DMS114 treated with DMSO at 0.1 percent for 48 hours (cell line): ENCODE data around the gene STXBP5.

Experiments
- DNase-seq: peaks from one replicate; lab custom pipeline; 2025; ENCODE audit not compliant: unreplicated experiment; lab: John Stamatoyannopoulos, UW

STXBP5 gene

GRCh38 chr6:147209762-147210449 lies 5.7 kb downstream of the STXBP5 start:
- no peak for DNase-seq

GRCh38 chr6:147211349-147211748 lies 7.1 kb downstream of the STXBP5 start:
- no peak for DNase-seq

DNA sequence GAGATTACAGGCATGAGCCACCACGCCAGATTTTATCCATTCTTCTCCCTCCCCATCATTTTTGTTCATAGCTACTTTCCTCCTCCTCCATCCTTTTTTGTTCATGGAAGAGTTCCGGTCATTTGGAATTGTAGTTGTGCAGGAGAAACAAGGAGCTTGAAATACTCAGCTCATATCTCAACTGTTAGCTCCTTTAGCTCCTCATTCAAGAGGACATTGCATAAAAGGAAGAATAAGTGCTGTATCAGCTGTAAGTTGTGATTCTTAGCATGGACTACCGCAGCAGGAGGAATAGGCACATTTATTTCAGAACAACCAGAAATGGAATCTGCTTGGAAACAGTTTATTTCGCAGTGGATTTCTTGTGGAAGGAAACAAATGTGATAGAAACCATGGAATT lies 7.6 kb downstream of the STXBP5 start:
- no peak for DNase-seq

- DNase-seq = no peak
Measured at GRCh38 chr6:147212622-147213021, 8.4 kb downstream of the STXBP5 start.

DNA sequence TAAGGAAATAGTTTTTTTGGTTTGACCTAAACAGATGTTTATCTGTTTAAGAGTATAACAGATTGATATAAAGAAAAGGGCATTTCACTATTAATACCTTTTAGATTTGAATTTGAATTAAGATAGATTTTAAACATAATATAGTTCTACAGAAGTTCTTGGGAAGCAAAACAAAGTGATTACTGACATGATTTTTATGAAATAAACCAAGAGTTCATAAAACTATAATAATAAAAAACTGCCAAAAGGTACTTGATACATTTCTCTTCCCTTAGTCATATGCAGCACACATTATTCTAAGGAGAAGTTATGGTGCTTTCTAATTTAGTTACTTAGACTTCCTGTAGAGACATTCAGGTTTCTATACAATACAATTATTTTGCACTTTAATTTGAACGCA lies 9.6 kb downstream of the STXBP5 start:
- DNase-seq = no peak

GRCh38 chr6:147214248-147215227 lies 10.3 kb downstream of the STXBP5 start:
- DNase-seq = no peak

- DNase-seq = no peak
Measured at GRCh38 chr6:147216915-147217314, 12.7 kb downstream of the STXBP5 start.

DNA sequence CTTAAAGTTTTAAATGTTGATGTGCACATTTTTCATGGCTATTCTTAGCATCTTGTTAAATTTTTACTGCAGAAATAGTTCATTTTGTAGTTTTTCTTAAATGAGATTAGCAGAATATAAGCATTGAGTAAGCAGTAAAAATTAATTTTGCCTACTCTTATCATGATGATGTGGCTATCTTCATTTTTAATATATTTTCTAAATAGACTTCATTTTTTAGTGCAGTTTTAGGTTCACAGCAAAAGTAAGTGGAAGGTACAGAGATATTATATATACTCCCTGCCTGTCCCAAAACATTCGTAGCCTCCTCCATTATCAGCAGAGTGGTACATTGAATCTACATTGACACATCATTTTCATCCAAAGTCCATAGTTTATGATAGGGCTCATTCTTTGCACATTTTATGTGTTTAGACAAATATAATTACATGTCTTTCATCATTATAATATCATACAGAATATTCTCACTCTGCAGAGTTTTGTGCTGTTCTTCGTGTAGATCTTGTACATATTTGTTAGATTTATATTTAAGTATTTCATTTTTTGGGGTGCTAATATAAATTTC lies 13.7 kb downstream of the STXBP5 start:
- no peak for DNase-seq

- DNase-seq = no peak
Measured at GRCh38 chr6:147218797-147219196, 14.6 kb downstream of the STXBP5 start.

DNA sequence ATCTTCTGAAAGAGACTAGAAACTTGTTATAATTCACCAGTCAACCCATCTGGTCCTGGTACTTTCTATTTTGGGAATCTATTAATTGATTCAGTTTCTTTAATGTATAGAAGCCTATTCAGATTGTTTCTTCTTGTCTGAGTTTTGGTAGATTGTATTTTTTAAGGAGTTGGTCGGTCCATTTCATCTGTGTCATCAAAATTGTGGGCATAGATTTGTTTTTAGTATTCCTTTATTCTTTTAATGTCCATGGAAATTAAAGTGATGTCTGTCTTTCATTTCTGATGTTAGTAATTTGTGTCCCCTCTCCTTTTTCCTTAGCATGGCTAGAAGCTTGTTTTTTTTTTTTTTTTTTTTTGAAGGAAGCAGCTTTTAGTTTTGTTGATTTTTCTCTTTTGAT lies 15.2 kb downstream of the STXBP5 start:
- DNase-seq = no peak

DNA sequence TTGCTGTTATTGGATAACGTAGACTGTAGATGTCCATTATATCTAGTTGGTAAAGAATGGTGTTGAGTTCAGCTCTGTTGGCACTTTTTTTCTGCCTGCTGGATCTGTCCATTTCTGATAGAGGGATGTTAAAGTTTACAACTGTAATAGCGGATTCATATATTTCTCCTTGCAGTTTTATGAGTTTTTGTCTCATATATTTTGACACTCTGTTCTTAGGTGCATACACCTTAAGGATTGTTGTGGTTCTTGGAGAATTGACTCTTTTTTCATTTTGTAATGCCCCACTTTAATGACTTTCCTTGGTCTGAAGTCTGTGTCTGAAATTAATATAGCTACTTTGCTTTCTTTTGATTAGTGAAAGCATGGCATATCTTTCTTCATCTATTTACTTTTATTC lies 16.1 kb downstream of the STXBP5 start:
- DNase-seq = no peak

GRCh38 chr6:147221739-147222138 lies 17.5 kb downstream of the STXBP5 start:
- DNase-seq = no peak

GRCh38 chr6:147222160-147222838 lies 18.1 kb downstream of the STXBP5 start:
- DNase-seq = no peak

GRCh38 chr6:147223736-147224135 lies 19.5 kb downstream of the STXBP5 start:
- DNase-seq = no peak

- DNase-seq = no peak
Measured at GRCh38 chr6:147226163-147226724, 22.0 kb downstream of the STXBP5 start.

GRCh38 chr6:147226877-147227276 lies 22.7 kb downstream of the STXBP5 start:
- DNase-seq = no peak

DNA sequence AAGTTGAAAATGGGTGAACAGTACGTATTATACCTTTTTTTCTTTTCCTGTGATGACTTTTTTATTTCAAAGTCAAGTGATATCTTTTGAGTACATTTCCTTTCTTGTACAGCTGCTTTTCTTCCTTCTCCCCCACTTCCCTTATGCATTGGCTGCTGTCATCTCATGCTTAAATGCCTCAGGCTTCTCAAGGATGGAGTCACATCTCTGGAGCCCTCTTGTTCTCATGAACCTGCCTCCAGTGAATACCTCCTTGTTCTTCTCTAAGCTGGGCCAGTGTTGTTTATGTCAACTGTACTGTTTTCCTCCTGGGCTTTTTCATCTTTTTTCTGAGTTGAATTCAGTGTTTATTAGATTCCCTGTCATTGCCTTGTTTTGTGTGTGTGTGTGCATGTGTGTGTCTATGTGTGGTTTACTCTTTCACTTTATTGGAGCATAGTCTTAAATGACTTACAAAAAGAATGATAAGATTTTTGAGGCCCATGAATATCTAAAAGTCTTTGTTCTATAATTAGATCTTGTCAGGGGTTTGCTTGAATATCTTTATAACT lies 23.6 kb downstream of the STXBP5 start:
- no peak for DNase-seq

DNA sequence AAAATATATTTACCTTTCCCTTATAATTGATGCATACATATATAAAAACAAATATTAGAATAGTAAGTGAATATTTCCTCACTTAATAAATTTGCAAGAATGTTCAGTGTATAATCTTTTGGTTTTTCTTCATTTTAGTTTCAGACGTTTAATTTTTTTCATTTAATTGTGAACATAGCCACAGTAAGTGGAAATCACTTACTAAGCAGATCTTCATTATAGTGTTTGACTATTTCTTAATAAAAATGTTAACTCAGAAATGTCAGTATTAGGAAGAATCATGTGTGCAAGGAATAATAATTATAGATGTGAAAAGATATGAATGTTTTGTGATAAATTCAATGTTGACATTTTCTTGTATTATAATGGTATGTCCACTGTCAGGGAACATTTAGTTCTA lies 27.4 kb downstream of the STXBP5 start:
- no peak for DNase-seq

DNA sequence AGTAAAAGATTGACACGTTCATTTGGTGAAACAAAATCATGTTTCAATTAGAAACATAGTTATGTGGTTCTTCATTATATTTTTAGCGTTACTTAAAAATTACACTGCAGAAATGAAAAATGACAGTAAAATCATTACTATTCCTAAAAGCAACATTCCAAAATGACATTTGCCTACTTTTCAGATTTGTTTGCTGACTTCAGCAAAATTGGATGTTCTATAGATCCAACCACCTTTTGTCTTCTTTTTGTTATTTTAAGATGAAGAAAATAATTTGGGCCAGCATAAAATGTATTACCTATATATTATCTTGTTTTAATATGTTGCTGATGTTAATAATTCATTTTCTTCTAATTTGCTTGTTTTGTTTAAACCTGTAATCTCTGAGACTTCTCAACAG lies 30.5 kb downstream of the STXBP5 start:
- DNase-seq = no peak

GRCh38 chr6:147238164-147238563 lies 33.9 kb downstream of the STXBP5 start:
- DNase-seq = no peak

DNA sequence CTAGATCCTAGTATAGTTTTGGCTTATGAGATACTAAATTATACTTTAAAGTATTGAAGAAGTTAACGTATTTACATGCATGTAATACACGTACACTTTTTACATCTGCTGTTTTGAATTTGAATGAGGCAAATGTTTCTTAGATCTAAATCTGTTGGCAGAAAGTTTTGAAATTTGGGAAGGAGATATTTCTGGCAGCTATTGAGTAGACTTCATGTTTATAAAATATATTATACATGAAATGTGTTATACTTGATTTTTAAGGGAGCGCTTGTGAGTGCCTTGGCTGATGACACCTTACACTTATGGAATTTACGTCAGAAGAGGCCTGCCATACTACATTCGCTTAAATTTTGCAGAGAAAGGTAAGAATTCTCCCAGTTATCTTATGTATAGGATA lies 34.7 kb downstream of the STXBP5 start:
- no peak for DNase-seq
